ENCODE results near the gene PTF1A.

Gene PTF1A, protein sequence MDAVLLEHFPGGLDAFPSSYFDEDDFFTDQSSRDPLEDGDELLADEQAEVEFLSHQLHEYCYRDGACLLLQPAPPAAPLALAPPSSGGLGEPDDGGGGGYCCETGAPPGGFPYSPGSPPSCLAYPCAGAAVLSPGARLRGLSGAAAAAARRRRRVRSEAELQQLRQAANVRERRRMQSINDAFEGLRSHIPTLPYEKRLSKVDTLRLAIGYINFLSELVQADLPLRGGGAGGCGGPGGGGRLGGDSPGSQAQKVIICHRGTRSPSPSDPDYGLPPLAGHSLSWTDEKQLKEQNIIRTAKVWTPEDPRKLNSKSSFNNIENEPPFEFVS
- 0 reads per million in 2 donors for total RNA-seq

DNA sequence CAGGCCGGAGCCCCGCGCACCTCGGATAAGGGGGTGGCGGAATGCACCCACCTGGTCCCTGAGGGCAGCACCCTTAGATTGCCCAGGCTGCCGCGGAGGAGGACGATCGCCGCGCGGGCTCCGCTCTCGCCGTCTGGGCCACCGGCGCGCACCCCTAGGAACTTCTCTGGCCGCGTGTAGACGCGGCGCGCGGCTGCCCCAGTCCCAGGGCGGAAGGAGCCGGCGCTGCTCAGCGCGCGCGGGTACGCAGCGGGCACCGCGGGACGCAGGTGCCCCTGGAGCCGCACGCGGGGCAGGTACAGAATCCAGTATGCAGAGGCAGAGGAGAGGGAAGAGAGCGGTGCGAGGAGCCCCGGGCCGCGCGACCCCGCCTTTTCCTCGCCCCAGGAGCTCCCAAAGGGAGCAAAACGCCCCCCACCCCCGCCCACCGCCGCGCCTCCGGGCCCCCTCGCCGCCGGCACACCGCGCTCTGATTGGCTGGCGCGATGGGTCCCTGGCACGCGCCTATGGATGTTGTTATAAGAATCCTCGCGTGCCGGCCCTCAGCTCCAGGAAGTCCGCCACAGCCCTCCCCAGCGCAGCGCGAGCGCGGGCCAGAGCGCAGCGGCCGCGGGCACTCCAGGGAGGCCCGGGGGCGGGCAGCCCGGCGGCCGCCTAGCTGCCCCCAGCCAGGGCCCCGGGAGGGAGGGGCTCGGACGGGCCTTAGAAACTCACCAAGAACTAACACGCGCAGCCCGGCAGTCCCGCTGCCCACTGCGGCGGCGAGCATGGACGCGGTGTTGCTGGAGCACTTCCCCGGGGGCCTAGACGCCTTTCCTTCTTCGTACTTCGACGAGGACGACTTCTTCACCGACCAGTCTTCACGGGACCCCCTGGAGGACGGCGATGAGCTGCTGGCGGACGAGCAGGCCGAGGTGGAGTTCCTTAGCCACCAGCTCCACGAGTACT is at the start of gene PTF1A:
Gene PTF1A (plus strand): TSS at position 549 of the 948 bp plus-strand sequence. CDS start 219 bp downstream, at position 768.
- DNase-seq: peak in 1 of 5 experiments; percentile 38

DNA sequence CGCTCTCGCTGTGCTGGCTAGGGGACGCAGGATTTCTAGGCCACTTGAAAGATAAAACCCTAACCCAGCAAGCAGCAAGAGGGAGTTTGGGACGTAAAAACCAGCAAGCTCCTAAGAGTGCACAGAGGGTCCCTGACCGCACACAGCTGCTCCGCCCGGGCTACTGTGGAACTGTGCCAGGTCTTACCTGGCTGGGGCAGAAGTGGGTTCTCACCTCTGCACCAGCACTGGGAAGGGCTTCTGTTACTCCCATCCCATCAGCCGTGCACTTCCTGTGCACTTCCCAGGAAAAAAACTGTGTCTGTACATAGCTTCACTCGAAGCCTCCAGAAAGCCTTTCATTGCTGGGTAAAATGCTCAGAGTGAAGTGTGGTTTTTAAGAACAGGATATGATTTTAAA is 45.9 kb upstream of the PTF1A start:
- no peak for DNase-seq

DNA sequence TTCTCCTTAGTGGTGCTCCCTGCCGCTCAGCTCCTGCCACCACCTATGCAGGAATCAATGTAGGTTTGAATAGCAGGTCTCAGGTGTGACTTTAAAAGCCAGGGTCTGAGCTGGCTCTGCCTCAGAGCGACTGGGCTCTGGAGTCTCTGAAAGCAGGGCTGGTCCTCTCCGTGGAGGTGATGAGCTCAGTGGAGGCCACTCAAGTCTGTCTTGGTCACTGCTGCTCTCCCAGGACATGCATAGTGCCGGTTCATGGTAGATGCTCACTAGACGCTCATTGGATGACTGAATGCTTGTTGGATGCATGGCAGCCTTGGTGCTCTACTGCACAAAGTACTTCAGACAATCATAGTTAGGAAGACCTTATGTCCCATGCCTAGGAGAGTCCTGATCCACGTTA is 45.1 kb upstream of the PTF1A start:
- DNase-seq: no peak

DNA sequence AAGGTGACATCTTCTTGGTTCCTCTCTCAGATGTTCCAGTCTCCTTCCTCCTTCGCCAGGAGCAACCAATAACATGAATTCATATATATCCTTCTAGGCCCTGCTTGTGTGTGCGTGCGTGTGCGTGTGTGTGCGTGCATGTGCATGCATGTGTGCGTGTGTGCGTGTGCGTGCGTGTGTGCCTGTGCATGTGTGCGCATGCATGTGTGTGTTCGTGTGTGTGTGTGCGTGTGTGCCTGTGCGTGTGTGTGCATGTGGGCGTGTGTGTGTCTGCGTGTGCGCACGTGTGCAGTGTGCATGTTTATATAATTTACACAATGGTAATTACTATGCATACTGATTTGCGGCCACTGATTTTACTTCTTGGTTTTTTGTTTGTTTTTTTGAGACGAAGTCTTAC is 43.9 kb upstream of the PTF1A start:
- DNase-seq: no peak

DNA sequence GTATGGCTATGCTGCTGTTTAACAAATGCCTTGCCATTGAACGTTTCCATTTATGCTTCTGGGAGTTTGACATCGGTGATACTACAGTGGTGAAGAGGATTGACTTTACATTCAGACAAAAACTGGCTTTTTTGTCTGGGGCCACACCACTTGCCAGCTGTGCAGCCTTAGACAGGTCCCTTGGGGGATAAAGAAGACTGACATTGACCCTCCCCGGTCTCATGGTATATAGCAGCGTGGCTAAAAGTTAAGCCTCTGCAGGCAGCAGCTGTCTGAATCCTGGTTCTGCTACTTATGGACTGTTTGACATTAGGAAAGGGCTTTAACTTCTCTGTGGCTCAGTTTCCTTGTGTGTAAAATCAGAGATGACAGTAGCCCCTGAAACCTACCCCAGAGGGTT is 42.0 kb upstream of the PTF1A start:
- DNase-seq: no peak

DNA sequence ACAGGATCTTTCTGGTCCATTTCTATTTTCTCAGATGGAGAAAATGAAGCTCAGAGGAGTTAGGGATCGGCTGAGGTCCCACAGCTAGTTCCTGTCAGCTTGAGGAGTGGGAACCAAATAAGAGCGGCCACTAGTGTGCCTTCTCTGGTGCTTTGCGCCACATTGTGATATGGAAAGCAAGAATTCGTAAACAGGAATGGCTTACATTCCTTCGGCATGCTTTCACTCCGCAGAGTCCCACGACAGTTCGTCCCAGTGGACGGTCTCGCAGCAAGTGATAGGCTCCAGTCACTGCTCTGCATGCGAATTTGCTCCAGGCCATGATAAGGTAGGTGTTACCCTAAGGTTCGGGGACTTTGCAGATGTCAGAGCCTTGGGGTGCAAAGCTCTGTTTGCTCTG is 41.5 kb upstream of the PTF1A start:
- no peak for DNase-seq

DNA sequence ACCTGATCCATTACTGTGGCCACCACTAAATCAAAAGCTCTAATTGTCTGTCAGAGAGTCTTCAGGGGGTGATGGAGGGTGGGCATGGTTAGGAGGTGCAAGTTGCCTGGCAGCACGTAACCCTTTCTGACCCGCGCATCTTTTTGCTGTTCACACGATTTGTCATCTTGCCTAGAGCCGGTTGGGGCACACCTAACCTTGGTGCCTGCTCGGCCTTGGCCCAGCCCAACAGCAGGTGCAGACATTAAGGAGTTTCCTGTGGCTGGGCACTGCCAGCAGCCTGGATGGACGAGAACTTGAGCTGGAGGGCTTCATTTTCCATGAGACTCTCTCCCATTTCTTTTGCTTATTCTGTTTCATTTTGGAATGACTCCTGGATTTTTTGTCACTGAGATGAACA is 41.0 kb upstream of the PTF1A start:
- DNase-seq: no peak

DNA sequence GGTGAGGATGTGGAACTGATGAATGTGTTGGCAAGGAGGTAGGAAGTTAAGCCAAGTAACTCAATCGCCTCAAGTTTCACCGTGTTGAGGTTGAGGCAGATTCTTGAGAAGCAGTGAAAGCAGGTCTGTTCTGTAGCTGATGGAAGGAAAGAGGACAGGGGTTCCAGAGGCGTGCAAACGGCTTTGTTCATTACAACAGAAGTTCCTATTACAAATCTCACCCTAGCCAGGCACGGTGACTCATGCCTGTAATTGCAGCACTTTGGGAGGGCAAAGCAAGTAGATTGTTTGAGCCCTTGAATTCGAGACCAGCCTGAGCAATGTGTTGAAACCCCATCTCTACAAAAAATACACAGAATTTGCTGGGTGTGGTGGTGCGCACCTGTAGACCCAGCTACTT is 36.9 kb upstream of the PTF1A start:
- no peak for DNase-seq

DNA sequence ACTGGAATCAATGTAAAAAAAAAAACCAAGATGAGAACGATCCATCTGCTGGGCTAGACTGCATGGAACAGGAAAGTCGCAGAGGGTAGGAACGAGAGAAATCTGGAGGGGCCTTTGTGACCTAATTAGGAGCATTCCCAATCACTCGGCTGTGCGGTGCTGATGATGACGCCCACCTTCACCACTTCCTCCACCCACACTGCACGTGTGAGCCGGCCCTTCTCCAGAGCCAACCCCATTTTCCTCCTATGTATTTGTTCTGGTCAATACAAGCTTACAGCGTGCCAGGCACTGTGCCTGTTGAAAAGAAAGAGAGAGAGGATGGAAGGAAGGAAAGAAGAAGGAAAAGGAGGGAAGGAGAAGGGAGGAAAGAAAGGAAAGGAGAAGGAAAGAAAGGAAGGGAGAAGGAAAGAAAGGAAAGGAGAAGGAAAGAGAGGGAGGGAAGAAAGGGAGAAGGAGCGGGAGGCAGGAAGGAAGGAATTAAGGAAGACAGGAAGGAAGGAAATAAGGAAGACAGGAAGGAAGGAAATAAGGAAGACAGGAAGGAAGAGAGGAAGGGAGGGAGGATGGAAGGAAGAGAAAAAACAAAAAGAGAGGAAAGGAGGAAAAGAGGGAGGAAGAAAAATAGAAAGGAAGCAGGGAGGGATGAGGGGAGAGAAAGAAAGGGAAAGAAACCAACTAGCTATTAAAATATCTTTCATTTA is 35.5 kb upstream of the PTF1A start:
- DNase-seq: no peak

DNA sequence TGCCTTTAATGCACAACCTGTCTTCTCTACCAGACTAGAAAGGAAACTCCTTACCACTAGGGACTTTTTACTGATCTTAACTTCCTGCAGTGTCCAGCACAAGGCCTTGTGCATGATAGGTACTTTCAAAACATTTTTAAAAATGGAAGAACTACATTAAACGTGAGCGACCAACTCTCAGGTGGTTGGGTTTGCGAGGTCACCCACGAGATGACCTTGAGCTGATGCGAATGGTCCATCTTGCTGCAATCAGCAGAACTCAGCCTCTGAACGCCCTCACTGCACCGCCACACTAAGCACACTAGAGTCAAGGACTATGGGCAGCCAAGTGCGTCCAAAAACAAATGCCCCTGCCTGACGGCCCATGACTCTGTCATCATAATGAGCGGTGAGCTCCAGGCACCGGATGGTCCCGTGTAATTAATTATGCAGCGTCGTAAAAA is 34.9 kb upstream of the PTF1A start:
- DNase-seq: no peak

DNA sequence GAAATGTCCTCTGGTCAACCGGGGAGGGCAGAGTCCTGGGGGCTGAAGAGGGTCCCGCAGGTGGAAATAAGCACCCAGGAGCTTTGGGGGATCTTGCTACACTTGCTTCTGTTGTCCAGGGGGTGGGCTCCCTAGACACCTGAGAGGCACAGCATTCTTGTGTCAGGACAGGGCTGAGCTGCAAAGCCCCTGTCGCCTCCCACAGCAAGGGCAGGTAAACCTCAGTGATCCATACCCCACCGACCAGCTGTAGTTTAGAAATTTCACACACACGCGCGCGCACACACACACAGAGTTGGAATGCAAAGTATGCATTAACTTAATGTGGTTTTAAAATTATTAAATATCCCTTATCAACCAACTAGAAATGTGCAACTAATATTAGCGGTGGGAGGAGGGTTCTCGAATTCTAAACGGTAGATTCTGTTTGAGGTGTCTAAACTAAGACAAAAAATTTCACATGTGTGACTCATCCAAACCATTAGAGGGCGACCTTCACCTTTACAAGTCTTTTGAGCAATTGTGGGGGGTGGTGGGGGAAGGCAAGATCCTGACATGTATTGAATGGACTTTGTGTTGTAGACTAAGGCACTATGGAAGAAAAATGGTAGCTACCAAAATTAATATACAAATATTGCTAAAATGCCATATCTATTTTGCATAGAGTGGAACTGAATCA is 34.3 kb upstream of the PTF1A start:
- DNase-seq: peak in 1 of 5 experiments; percentile 51

DNA sequence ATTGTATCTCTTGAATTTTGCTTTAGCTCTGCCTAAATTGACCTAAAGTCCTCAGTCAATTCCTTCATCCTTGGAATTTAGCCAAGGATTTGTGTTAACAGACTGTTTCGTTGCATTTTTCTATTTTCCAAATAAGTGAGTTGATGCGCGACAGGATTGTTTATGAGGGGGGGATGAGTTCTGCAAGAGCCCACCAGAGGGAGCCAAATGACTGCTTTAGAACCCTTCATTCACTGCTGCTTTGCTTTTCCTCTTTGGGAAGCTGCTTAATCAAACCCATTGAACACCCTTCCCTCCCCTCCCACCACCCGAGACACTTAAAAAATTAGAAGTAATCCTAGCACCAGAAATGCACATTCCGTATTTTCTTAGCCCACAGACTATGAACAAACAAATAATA is 33.7 kb upstream of the PTF1A start:
- peak in 1 of 5 experiments; percentile 48 for DNase-seq

DNA sequence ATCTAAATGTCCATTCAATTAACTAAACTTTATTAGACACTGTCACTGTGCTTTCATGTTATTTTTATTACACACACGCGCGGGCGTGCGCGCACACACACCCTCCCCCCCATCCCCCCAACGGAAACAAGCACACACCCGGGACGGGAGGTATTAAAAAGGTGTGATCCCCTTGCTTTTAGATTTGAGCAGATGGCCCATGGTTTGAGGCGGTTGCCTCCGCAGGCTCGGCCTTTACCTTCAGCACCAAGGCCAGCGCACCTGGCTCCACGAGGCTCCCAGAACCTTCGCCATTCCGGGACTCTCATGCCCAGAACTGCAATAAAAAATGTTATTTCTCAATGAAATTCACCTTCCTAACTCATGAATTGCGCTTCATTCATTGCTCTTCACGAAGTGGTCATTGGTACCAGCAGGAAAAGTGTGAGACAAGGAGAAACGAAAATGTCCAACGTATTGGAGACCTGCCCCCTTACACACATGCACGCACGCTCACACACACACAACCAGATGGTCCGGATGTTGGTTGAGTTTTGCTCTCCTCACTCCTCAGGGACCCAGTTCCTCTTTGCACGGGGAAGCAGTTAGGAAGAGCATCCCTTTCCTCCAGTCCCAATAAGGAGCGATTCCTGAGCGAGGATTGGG is 20.8 kb upstream of the PTF1A start:
- DNase-seq: no peak

DNA sequence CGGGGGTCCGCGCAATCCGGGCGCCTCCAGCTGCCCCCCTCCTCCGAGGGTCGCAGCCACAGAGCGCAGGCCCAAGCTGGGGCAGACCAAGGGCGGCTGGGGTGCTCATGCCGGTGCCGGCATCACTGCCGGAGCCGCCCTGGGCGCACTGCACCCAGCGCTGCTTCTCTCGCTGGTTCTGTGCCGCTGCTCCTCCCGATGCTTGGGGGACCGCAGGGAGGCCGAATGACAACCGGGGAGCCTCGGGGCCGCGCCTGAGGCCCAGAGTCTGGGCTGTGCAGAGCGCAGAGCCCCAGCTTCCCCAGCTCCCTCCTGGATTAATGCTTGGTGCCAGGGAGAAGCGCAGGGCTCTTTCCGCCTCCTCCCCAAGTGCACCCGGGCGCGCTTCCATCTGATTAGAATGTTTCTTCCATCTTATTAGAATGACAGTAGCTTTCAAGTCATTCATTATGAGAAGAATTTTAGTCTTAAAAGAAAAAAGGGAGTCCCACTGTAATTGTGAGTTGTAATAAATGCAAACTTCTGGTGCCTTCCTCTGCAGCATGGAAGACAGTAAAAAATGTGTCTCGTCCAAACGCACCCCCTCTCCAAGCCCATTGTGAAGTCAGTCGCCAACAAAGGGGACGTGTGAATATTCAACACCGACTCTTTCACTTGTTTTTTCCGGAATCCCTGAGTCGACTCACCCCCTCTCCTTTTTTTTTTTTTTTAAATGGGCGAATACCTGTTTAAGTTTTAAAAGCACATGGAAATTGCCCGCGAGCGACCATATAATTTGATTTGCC is 19.5 kb upstream of the PTF1A start:
- DNase-seq: no peak

DNA sequence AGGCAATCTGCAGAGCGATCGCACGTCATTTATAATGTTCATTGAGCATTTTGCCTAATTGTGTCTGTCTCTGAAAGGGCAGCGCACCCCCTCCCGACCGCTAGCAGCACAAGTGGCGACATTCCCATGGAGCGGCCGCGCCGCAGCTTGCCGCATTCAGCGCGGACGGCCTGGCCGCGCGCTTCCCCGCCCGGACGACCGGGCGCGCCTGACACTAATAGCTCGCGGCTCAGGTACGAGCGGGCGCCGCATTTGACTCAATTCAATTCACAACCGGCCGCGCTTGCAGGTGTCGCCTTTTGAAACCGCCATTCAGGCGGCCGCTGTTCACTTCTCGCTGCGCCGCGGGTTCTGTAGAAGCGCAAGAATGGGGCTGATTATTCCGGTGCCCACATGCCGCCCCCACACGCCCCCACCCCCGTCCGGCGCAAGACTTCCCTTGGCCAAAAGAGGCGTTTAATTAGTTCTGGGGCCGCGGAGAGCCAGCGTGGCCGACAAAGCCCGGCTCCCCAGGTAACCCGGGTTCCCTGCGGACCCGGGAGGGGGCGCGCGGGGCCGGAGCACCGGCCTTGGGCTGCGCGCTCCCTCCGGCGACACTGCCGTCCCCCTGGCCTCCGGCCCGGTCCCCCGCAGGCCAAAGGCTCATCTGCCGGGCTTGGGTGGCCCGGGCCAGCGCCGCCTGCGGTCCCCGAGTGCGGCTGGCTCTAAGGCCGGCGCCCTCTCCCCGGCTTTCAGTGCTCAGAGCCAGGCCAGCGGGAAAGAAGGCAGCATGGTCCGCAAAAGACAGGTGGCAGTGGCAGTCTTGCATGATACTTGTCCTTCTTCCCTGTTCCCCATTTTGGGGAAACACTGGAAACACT is 18.7 kb upstream of the PTF1A start:
- no peak for DNase-seq

DNA sequence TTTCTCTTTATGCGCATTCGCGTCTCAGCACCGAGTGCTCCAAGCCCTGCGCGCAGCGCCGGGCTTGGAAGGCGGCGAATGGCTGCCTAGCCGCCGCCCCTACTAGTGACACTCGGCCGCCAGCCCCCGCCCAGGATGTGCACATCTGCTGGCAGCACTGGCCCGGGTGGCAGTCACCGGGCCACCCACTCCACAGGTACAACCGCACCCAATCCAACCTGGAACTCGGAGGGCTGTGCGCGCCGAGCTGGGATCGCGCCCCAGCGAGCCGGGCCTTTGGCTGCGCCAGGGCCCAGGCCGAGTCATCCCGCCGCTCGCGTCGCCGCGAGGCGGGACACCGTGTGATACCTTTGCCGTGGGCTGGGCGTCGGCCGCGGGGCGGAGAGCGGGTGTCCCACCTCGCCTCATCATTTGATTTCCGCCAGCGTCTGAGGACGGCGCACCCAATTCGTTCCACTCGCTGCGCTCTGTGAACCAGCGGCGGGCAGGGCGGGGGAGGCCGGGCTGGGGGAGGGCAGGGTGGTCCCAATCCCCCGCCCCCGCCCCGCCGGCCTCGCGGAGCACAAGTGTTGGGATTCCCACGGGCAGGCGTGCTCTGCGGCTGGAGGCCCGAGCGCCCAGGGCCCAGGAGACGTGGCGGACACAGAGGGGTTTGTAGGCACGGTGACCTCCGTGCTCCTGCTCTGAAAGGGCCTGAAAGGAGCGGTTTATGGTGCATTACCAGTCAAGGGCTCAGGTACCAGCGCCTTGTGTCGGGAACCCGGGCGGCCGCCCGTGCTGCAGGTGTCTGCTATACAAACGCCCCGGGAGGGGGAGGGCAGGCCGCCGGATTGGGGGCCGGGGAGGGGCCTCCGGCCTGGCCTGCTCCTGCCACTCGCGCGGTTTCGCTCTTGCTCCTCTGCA is 17.8 kb upstream of the PTF1A start:
- no peak for DNase-seq

DNA sequence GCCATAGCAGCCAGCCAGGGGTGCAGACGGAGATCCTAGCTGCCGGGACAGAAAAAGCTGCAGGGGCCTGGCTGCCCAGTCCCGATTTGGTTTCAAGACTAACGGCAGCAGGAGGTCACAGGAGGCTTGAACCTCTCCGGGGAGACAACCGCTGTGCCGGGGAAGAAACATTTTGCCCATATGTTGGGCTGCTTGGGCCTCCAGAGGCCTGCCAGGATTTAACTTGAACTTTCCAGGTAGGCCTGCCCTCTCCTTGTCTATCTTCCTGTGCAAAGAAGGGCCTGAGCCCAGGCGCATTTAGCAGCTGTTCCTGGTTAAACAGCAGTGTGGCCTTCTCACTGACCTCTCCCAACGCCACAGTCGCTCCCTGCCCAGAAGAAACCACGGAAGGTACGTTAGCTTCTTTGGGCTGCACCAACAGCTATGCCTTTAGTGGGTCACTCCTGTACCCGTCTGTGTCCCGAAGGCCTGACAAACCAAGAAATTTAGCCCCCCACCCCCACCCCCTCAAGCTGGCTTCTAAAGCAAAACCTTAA is 17.1 kb upstream of the PTF1A start:
- DNase-seq: no peak

DNA sequence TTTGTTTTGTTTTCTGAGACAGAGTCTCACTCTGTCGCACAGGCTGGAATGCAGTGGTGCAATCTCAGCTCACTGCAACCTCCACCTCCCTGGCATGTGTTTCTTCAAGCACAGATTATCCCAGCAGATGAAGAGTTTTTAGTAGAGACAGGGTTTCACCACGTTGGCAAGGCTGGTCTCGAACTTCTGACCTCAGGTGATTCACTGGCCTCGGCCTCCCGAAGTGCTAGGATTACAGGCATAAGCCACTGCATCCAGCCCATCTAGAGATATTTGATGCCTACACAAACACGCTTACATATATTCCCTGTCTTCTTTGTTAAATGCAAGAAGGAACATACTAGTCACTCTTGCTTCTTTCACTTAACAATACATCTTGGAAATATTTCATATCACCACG is 5.9 kb upstream of the PTF1A start:
- no peak for DNase-seq

DNA sequence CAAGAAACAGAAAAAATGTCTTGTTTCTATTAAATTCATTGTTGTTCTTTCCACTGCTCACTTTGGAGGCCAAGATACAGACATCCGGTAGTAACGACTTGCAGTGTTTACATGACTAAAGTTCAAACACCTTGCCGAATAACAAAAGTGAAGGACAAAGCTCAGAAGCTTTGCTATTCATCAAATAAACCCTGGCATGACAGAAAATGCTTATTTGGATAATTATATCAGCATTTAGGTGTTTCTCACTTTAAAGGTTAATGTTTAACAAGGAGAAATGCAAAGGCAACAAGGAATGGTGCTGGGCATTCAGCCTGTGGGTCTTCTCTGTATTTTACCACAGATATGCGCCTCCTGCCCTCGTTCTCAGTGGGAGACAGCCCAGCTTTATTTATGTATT is 5.4 kb upstream of the PTF1A start:
- DNase-seq: no peak
